Measurements from ENCODE around the gene CENPE.

The CENPE gene

DNA sequence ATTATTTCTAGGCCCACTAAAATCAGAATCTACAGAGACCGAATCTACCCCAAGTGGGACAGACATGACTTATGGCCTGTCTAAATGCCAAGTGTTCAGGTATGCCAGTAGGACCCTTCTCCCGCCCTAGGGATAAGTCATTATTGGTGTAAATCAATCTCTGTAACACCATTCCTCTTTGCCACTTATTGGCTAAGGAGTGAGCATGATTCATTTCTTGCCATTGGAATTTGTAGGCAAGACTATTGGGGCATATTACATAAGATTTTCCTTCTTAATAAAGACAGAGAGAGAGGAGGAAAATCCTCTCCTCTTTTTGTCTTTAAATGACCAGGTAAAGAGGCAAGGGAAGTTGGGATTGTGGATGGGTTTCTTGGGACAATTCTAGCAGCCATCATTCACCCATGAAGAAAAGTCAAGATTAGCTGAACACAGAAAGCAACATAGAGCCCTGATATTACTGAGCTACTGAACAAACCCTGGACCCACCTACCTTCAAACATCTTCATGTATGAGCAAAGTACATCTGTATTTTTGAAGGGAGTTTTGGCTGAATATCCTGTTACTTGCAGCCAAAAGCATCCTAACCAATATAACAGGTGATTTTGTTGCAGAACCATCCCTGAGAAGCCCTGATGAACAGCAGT, 124.2 kb downstream of the CENPE start:
- no peaks in the 10 kb centered on the region for H3K36me3 ChIP-seq (ENCODE audit: control insufficient read depth, insufficient read depth, low read length)
- H3K9me3 ChIP-seq (ENCODE audit: control insufficient read depth, insufficient read depth, low read length): no peaks in the 10 kb centered on the region
- H3K4me3 ChIP-seq (ENCODE audit: low read depth, low read length): no peak overlapping the region
- H3K9ac ChIP-seq (ENCODE audit: low read depth, low read length): no peak overlapping the region
- H3K27me3 ChIP-seq (ENCODE audit: control insufficient read depth, insufficient read depth, low read length): peaks cover 33% of the 10 kb centered on the region
- H3K4me1 ChIP-seq (ENCODE audit: control insufficient read depth, insufficient read depth, low read length): peaks cover 4% of the 10 kb centered on the region

DNA sequence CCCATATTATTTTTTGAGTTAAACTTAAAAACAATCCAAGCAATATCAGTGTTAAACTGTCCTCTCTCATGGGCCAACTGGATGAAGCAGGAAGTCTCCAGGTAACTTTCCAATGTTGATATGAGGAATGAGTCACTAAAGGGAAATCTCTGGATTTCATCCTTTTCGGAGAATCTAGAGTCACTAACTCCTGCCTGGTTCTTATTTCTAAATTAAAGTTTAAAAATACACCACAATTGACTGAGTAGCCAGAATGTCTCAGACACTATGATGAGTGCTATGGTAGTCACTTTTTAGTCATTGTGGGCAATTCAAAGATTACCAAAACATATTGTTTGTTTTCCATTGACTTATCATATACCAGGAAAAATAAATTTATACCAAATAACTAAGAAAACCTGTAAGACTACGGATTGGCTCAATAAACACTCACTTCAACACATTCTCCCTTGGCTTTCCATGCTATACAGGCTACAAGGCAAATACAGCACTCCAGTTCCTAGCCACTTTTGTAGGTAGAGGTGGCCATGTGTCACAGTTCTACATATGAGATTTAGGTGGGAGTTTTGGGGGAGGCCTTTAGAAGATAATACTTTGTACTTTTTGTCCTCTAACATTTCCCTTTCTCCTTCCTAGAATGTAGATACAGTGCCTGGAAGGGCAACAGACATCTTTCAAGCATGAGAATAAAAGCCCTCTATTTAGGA, 130.1 kb downstream of the CENPE start:
- no peaks in the 10 kb centered on the region for H3K27me3 ChIP-seq (ENCODE audit: control insufficient read depth, insufficient read depth, low read length)

DNA sequence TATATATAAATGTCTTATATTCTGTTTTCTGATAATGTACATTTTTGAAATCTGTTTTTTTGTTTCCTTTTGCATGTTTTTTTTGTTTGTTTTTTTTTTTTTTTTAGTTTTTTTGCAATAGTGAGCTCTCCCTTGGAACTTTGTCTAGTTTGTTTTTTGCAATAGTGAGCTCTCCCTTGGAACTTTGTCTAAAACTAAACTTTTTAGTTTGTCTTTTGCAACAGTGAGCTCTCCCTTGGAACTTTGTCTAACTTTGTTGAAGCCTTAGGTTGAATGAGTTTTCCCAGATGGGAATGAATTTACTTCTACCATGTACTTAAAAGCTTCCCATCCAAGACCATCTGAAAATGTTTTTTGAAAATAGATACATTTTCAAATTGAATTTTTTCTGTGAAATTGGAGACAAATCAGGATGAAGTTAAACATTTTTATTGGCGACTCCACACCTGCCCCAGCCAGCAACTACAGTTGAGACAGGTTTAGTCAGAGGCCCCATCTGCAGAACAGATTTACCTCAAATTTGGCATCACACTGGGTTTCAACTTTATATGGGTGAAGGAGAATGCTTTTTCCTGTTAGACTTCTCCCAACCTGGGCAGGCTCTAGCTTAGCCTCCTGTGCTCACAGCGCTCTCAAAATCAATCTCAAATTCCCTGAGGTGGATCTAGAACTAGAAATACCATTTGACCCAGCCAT, 137.5 kb downstream of the CENPE start:
- no peaks in the 10 kb centered on the region for H3K9me3 ChIP-seq (ENCODE audit: control insufficient read depth, insufficient read depth, low read length)
- H3K27me3 ChIP-seq (ENCODE audit: control insufficient read depth, insufficient read depth, low read length): no peaks in the 10 kb centered on the region
- no peak overlapping the region for H3K9ac ChIP-seq (ENCODE audit: low read depth, low read length)
- H3K4me1 ChIP-seq (ENCODE audit: control insufficient read depth, insufficient read depth, low read length): no peaks in the 10 kb centered on the region
- H3K36me3 ChIP-seq (ENCODE audit: control insufficient read depth, insufficient read depth, low read length): no peaks in the 10 kb centered on the region
- H3K4me3 ChIP-seq (ENCODE audit: low read depth, low read length): no peak overlapping the region

More for the DNA sequence above, 130.1 kb downstream of the CENPE start:
- no peaks in the 10 kb centered on the region for H3K9me3 ChIP-seq (ENCODE audit: control insufficient read depth, insufficient read depth, low read length)
- no peaks in the 10 kb centered on the region for H3K36me3 ChIP-seq (ENCODE audit: control insufficient read depth, insufficient read depth, low read length)
- H3K4me3 ChIP-seq (ENCODE audit: low read depth, low read length): no peak overlapping the region
- H3K9ac ChIP-seq (ENCODE audit: low read depth, low read length): no peak overlapping the region
- H3K4me1 ChIP-seq (ENCODE audit: control insufficient read depth, insufficient read depth, low read length): no peaks in the 10 kb centered on the region
